Stimulated activated CD4-positive, alpha-beta T cell treated with anti-CD3 and anti-CD28 coated beads, Interleukin-15, amount 100 ng/mL, for 48 hours (primary cell): ENCODE data around the gene OTUD6A.
"Not testable (repeated sequence)": the region's sequence is repeated elsewhere in the genome, so short reads cannot be mapped to it uniquely, and the experiment has no call there.

Experiments
- DNase-seq, 2 donors: peaks; one replicate each; pipeline ENCODE4 v3.0.0-alpha.2; 2020; ENCODE audit warnings: low read depth in 2 of 2

The OTUD6A gene

DNA sequence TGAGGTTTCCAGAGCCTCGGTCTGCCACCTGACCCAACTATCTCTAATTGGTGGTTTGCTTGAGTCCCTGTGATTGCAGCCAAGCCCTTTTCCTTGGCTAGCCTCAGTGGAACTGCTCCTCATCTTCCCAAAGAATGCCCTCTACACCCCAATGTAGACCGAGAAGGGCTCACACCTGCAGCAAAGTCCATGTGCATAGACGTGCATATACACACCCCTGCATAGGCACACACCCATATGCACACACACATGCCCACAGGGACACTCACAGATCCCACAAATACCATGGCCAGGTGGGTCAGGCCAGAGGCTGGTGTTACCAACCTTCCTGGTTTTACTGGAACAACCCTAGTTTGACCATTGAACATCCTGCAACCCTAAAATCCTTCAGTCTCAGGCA lies 12.9 kb upstream of the OTUD6A start:
- DNase-seq, result no peak

GRCh38 chrX:70049925-70050324 lies 12.3 kb upstream of the OTUD6A start, which contains the start of gene AWAT2:
Gene AWAT2 (minus strand): TSS chrX:70049938. CDS start chrX:70049932, 6 bp downstream.
- DNase-seq, result no peak

GRCh38 chrX:70052895-70053615 lies 9.2 kb upstream of the OTUD6A start:
- no peak for DNase-seq

GRCh38 chrX:70054391-70054790 lies 7.9 kb upstream of the OTUD6A start:
- DNase-seq, result no peak

DNA sequence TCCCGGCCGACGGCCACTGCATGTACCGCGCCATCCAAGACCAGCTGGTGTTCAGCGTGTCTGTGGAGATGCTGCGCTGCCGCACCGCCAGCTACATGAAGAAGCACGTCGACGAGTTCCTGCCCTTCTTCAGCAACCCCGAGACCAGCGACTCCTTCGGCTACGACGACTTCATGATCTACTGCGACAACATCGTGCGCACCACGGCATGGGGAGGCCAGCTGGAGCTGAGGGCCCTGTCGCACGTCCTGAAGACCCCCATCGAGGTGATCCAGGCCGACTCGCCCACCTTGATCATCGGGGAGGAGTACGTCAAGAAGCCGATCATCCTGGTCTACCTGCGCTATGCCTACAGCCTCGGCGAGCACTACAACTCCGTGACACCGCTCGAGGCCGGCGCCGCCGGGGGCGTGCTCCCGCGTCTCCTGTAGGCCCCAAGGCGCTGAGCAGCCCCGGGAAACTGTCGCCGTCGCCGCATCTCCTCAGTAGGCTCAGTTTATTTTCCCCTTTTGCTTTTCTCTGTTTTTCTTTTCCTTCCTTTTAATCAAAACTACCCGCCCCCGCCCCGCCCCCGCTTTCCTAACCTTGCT lies 799 bp downstream of the OTUD6A start:
- DNase-seq, result no peak

DNA sequence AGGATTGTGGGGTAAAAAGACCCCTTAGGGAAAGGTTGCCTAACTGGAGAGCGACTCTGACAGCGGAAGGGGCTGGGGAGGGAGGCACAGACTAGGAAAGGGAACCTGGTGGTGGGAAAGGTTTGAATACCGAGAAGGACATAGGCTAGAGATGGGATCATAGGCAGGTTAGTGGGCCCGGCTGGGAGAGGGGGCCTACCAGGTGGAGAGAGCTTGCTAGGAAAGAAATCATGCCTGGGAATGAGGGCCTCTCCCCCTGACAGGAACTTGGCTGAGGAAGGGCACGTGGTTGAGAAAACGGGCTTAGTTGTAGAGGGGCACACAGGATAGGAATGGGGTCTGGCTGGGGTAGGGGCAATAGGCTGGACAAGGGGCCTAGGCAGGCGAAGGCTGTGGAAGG lies 4.4 kb downstream of the OTUD6A start:
- DNase-seq, result no peak

DNA sequence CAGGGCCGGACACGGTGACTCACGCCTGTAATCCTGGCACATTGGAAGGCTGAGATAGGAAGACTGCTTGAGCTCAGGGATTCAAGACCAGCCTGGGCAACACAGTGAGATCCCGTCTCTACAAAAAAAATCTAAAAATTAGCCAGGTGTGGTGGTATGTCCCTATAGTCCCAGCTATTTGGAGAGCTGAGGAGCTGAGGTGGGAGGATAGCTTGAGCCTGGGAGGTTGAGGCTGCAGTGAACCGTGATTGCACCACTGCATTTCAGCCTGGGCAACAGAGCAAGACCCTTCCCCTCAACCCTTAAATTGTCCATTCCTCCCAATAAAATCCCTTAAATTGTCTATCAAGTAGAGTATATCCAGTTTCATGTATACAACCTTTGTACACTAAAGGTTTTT lies 17.0 kb downstream of the OTUD6A start:
- DNase-seq, result no peak

DNA sequence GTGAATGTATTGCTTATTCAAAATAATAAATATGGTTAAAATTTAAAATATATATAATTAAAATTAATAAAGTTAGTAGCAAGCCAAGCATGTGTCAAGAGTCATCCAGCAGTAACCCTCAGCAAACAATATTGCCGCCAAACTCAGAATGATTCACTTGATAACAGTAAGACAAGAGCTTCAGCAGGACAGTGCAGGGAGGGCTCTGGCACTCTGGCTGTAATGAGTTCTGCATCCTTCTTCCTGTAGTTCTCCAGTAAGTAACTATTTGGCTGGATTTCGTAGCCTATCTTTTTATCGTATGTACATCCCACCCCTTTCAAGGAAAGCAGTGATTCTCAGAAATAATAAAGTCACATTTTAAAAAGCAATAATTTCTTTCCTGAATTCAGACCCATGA lies 17.6 kb downstream of the OTUD6A start:
- DNase-seq, result no peak

- no peak for DNase-seq
Observed at GRCh38 chrX:70082723-70083122, 20.5 kb downstream of the OTUD6A start.

GRCh38 chrX:70084592-70085240 lies 22.5 kb downstream of the OTUD6A start:
- no peak for DNase-seq

GRCh38 chrX:70087857-70088630 lies 25.8 kb downstream of the OTUD6A start:
- DNase-seq, result no peak

GRCh38 chrX:70088751-70089150 lies 26.5 kb downstream of the OTUD6A start:
- no peak for DNase-seq

DNA sequence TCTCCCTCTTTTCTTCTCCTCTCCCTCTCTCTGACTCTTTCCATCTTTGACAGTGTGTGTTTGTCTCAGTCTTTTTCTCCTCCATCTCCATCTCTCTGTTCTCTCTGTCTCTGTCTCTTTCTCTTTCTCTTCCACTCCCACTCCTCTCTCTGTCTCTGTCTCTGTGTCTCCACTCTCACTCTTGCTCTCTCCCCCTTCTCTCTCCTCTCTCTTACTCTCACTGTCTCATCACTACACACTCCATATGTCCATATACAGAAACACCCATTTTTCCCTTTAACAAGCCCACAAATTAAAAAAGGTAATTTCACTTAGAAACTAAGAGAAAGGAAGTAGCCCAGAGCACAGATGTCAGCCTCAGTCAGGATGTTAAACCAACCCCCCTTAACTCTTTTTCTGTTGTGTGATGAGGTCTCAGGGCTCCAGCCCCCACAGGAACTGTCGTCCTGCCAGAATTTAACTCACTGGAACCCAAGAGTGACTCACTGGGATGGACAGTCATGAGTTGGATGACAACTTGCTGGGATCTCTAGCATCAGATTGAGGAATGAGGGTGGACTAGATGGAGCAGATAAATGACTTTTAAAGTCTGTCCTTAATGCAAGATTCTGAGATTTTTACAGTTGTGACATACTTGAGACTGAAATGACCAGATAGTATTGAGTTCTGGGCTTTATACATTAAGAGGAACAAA lies 27.5 kb downstream of the OTUD6A start:
- no peak for DNase-seq

- DNase-seq, result no peak
Observed at GRCh38 chrX:70092247-70092646, 30.0 kb downstream of the OTUD6A start.

GRCh38 chrX:70096052-70096451 lies 33.8 kb downstream of the OTUD6A start:
- no peak for DNase-seq

- DNase-seq, result no peak
Observed at GRCh38 chrX:70105229-70105628, 43.0 kb downstream of the OTUD6A start.

DNA sequence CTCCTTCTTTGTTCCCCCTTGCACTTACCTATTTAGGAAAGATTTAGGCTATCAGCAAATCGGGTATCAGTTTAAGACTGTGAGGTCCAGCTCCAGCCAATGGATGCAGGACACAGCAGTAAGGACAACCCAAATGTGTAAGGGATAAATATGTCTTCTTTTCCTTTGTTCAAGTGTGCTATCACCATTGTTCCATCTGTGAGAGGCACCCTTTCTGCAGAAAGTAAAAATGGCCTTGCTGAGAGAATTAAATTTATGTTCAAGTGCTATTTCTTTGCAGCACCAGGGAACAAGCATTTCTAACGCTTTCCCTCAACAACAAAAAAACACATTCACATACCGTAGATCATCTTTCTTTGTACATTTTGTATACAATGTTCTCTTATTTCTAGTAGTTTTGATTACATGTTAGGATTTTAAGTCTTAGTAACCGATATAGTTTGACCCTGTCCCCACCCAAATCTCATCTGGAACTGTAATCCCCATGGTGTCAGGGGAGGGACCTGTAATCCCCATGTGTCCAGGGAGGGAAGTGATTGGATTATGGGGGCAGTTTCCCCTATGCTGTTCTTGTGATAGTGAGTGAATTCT lies 49.3 kb downstream of the OTUD6A start:
- DNase-seq, result not testable (repeated sequence)
